DOHH2 (cell line): Measurements from ENCODE around the gene GUCA1A.

Experiments used
- H3F3A ChIP-seq: fragments of 200-600 bp; sonication (generic), shearing (Covaris generic); 2 replicates; pipeline ENCODE4 v1.6.0; 2016; ENCODE audit warnings: antibody characterized with exemption, mild to moderate bottlenecking; ENCODE audit not compliant: control insufficient read depth, insufficient read depth
- H3K27ac ChIP-seq: fragments of 200-600 bp; sonication (generic); 2 replicates; pipeline ENCODE4 v1.5.1; 2014; ENCODE audit warnings: low read depth, mild to moderate bottlenecking, low read length, moderate library complexity
- H3K27me3 ChIP-seq: fragments of 200-600 bp; sonication (generic); 2 replicates; pipeline ENCODE4 v1.6.1; 2014; ENCODE audit warnings: mild to moderate bottlenecking, low read length, mixed read lengths; ENCODE audit not compliant: control insufficient read depth
- H3K36me3 ChIP-seq: fragments of 200-600 bp; sonication (generic); 2 replicates; pipeline ENCODE4 v1.6.1; 2014; ENCODE audit warnings: mild to moderate bottlenecking, low read length, moderate library complexity, mixed read lengths; ENCODE audit not compliant: control insufficient read depth
- H3K4me1 ChIP-seq: fragments of 200-600 bp; sonication (generic); 2 replicates; pipeline ENCODE4 v1.6.1; 2014; ENCODE audit warnings: mild to moderate bottlenecking, low read length, mixed read lengths; ENCODE audit not compliant: control insufficient read depth
- H3K4me2 ChIP-seq: fragments of 200-600 bp; sonication (generic); 2 replicates; pipeline ENCODE4 v1.6.0; 2014; ENCODE audit warnings: mild to moderate bottlenecking, low read length, moderate library complexity
- H3K4me3 ChIP-seq: fragments of 200-600 bp; sonication (generic); 2 replicates; pipeline ENCODE4 v1.5.1; 2014; ENCODE audit warnings: mild to moderate bottlenecking, low read length, mixed read lengths
- H3K79me2 ChIP-seq: fragments of 200-600 bp; sonication (generic); 2 replicates; pipeline ENCODE4 v1.6.1; 2014; ENCODE audit warnings: mild to moderate bottlenecking, low read length, mixed read lengths; ENCODE audit not compliant: control insufficient read depth
- H3K9me2 ChIP-seq: fragments of 200-600 bp; sonication (generic); replicated peaks from 2 replicates; pipeline ENCODE4 v1.6.1; 2014; ENCODE audit warnings: mild to moderate bottlenecking, low read length, mixed read lengths; ENCODE audit not compliant: control insufficient read depth
- H3K9me3 ChIP-seq: fragments of 200-600 bp; sonication (generic); 2 replicates; pipeline ENCODE4 v1.6.1; 2014; ENCODE audit warnings: antibody characterized with exemption, low read length, mixed read lengths; ENCODE audit not compliant: control insufficient read depth, insufficient read depth
- H4K20me1 ChIP-seq: fragments of 200-600 bp; sonication (generic); 2 replicates; pipeline ENCODE4 v1.6.0; 2014; ENCODE audit warnings: low read depth, mild to moderate bottlenecking, antibody characterized with exemption, low read length, moderate library complexity; ENCODE audit not compliant: control insufficient read depth, insufficient read depth
- CTCF ChIP-seq: fragments of 200-600 bp; sonication (generic); IDR thresholded peaks from one replicate; pipeline ENCODE4 v1.5.1; 2014; ENCODE audit warnings: antibody characterized with exemption, mild to moderate bottlenecking, low read depth, low read length; ENCODE audit not compliant: poor library complexity, severe bottlenecking
- EZH2phosphoT487 ChIP-seq: fragments of 200-600 bp; sonication (generic); IDR thresholded peaks from 2 replicates; pipeline ENCODE4 v1.6.1; 2017; ENCODE audit warnings: borderline replicate concordance, mild to moderate bottlenecking, antibody characterized with exemption, low read length, moderate library complexity, mixed read lengths

The GUCA1A gene

DNA sequence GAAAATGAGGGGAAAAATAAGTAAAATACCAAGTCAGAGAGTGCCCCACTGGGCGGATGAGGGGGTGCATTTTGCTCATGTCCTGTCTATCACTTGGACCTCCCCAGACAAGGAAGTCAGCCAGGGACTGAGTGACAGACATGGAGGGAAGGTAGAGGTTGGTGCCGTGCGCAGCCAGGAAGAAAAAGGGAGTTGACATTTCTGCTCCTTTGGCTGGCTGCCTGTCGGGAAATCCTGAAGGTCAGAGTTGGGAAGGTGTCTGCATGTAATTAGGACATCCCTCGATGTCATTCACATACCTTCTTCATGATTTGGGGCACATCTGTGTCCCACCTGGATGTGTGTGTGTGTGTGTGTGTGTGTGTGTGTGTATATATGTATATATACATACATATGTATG is 8.9 kb downstream of the GUCA1A start:
- Histone ChIP-seq H3K4me1 (peaks cover 2% of the 10 kb centered on the region), H3K36me3 (no peaks in the 10 kb centered on the region), H3K27ac (no peak overlapping the region), H3K9me2 (no peaks in the 10 kb centered on the region), H3K4me3 (no peak overlapping the region), H3K79me2 (no peaks in the 10 kb centered on the region), H4K20me1 (no peaks in the 10 kb centered on the region), H3K4me2 (no peak overlapping the region), H3K9me3 (no peaks in the 10 kb centered on the region), H3F3A (no peaks in the 10 kb centered on the region), H3K27me3 (no peaks in the 10 kb centered on the region)
- TF ChIP-seq EZH2phosphoT487: no peak
- no peak for TF ChIP-seq CTCF

DNA sequence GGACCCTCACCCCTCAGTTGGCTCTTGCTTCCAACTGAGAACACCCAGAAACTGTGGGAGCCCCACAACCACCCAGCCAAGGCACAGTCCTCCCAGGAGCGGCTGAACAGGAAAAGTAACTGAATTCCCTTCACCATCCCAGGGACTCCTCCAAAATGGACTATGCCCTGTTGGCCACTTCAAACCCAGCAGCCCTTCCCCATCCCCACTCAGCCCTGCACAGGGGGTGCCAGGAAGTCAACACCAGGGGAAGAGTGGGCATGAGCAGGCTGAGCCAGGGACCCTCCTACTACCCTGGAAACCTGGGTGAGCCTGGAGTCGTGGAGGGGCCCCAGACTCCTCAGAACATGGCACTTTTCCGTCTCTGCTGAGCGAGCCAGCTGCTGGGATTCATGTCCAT is 11.3 kb downstream of the GUCA1A start:
- Histone ChIP-seq H3K9me3 (no peaks in the 10 kb centered on the region), H3K9me2 (no peaks in the 10 kb centered on the region), H3K4me2 (no peak overlapping the region), H3F3A (no peaks in the 10 kb centered on the region), H3K4me1 (no peaks in the 10 kb centered on the region), H3K27me3 (no peaks in the 10 kb centered on the region), H3K79me2 (no peaks in the 10 kb centered on the region), H3K27ac (no peak overlapping the region), H4K20me1 (no peaks in the 10 kb centered on the region), H3K36me3 (no peaks in the 10 kb centered on the region), H3K4me3 (no peak overlapping the region)
- TF ChIP-seq EZH2phosphoT487: no peak
- TF ChIP-seq CTCF: no peak

- Histone ChIP-seq H3K27me3 (no peaks in the 10 kb centered on the region), H3K4me1 (no peaks in the 10 kb centered on the region), H3K79me2 (no peaks in the 10 kb centered on the region), H3K4me2 (no peak overlapping the region), H3K36me3 (no peaks in the 10 kb centered on the region), H4K20me1 (no peaks in the 10 kb centered on the region), H3K9me3 (no peaks in the 10 kb centered on the region), H3K27ac (no peak overlapping the region), H3F3A (no peaks in the 10 kb centered on the region), H3K4me3 (no peak overlapping the region), H3K9me2 (no peaks in the 10 kb centered on the region)
- TF ChIP-seq CTCF (no peak), EZH2phosphoT487 (no peak)
Observed at GRCh38 chr6:42185597-42185996, 12.4 kb downstream of the GUCA1A start.

DNA sequence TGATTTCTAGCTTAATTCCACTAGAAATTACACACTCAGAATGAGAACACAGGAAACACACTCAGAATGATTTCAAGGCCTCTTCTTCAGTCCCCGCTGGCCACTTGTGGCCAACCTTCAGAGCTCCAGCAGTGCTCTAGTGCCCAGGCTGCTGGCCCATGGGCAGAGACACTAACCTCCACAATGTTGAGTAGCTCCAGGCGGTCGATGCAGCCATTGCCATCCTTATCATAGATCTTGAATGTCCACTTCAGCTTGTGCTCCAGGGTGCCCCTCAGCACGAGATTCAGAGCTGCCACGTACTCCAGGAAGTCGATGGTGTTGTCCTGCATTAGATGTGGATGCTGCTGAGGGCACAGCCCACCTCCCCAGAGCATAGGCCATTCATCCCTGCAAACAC is 15.2 kb downstream of the GUCA1A start:
- H3K4me2 ChIP-seq: no peak overlapping the region
- H3F3A ChIP-seq: no peaks in the 10 kb centered on the region
- no peak overlapping the region for H3K4me3 ChIP-seq
- no peaks in the 10 kb centered on the region for H3K36me3 ChIP-seq
- no peaks in the 10 kb centered on the region for H3K79me2 ChIP-seq
- no peaks in the 10 kb centered on the region for H3K4me1 ChIP-seq
- no peaks in the 10 kb centered on the region for H3K27me3 ChIP-seq
- no peaks in the 10 kb centered on the region for H4K20me1 ChIP-seq
- no peak overlapping the region for H3K27ac ChIP-seq
- TF ChIP-seq EZH2phosphoT487 (no peak), CTCF (no peak)
- no peaks in the 10 kb centered on the region for H3K9me3 ChIP-seq
- H3K9me2 ChIP-seq: no peaks in the 10 kb centered on the region
